ENCODE results near the gene C17orf67. TPM values are rescaled to one million over a fixed set of nuclear protein-coding genes. Genes with fewer than 3 reads are reported as not detected.
"Not testable (repeated sequence)": the region's sequence is repeated elsewhere in the genome, so short reads cannot be mapped to it uniquely, and the experiment has no call there.

C17orf67 gene
- polyA plus RNA-seq, 1 donor = 1.0 TPM

DNA sequence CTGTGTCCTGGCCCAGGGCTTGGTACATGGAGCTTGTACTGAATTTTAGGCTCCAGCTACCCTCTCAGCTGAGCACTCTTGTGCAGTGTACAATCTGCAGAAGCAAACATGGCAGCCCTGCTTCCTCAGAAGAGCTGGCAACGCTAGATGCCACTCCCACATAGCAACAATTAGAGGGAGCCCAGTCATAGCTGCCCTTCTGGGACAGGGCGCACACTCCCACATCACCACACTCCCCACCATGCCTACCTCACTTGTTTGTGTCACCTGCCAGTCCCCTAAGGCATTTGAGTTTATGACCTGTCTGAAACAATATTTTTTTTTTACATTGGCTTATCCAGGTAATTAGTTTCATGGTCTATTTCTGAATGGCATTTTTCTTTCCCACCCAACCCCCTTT, 72.3 kb downstream of the C17orf67 start:
- no CpG with 5 or more reads among the region's 2 CpGs for WGBS (ENCODE audit: insufficient coverage, low lambda C conversion rate)
- no peak overlapping the region for H3K4me3 ChIP-seq (ENCODE audit: low read length)
- no peaks in the 10 kb centered on the region for H3K4me1 ChIP-seq (ENCODE audit: control insufficient read depth, insufficient read depth, low read length)
- no peak for DNase-seq
- H3K9me3 ChIP-seq (ENCODE audit: control insufficient read depth, low read depth, low read length) = no peaks in the 10 kb centered on the region
- peaks cover 8% of the 10 kb centered on the region for H3K27me3 ChIP-seq (ENCODE audit: control insufficient read depth, insufficient read depth, low read length)
- no peak overlapping the region for H3K27ac ChIP-seq (ENCODE audit: low read length)
- H3K36me3 ChIP-seq (ENCODE audit: control insufficient read depth, insufficient read depth, low read length) = no peaks in the 10 kb centered on the region

DNA sequence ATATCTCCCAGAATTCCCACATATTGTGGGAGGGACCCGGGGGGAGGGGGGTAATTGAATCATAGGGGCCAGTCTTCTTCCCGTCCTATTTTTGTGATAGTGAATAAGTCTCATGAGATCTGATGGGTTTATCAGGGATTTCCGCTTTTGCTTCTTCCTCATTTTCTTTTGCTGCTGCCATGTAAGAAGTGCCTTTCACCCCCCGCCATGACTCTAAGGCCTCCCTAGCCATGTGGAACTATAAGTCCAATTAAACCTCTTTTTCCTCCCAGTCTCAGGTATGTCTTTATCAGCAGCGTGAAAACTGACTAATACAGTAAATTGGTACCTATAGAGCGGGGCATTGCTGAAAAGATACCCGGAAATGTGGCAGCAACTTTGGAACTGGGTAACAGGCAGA, 76.1 kb downstream of the C17orf67 start:
- H3K4me1 ChIP-seq (ENCODE audit: control insufficient read depth, insufficient read depth, low read length); H3K9me3 ChIP-seq (ENCODE audit: control insufficient read depth, low read depth, low read length); H3K27ac ChIP-seq (ENCODE audit: low read length): not testable (repeated sequence)

DNA sequence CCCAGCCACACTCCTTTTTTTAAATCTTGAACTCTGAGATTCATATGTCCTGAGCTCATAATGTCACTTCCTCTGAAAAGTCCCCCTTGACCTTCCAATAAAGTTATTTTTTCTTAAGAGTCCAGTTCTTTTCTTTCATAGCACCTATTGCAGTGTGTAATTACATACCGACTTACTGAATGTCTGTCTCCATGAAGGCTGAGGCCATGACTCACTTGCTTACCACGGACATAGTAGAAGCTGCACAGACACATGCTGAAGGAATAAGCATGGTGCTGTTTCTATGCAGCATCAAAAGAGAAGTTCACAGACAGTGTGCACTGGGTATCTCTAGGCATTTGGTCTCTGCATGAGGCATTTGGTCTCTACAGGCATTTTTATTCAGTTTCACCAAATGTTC, 77.2 kb downstream of the C17orf67 start:
- H3K36me3 ChIP-seq (ENCODE audit: control insufficient read depth, insufficient read depth, low read length) = no peaks in the 10 kb centered on the region
- H3K27me3 ChIP-seq (ENCODE audit: control insufficient read depth, insufficient read depth, low read length) = no peaks in the 10 kb centered on the region
- no peaks in the 10 kb centered on the region for H3K4me1 ChIP-seq (ENCODE audit: control insufficient read depth, insufficient read depth, low read length)
- DNase-seq = no peak
- no peak overlapping the region for H3K4me3 ChIP-seq (ENCODE audit: low read length)
- H3K27ac ChIP-seq (ENCODE audit: low read length) = no peak overlapping the region
- no CpG with 5 or more reads among the region's 2 CpGs for WGBS (ENCODE audit: insufficient coverage, low lambda C conversion rate)
- H3K9me3 ChIP-seq (ENCODE audit: control insufficient read depth, low read depth, low read length) = no peaks in the 10 kb centered on the region

More for the DNA sequence above, 76.1 kb downstream of the C17orf67 start:
- WGBS (ENCODE audit: insufficient coverage, low lambda C conversion rate) = no CpG with 5 or more reads among the region's 7 CpGs
- not testable (repeated sequence) for H3K36me3 ChIP-seq (ENCODE audit: control insufficient read depth, insufficient read depth, low read length); H3K27me3 ChIP-seq (ENCODE audit: control insufficient read depth, insufficient read depth, low read length); DNase-seq; H3K4me3 ChIP-seq (ENCODE audit: low read length)

DNA sequence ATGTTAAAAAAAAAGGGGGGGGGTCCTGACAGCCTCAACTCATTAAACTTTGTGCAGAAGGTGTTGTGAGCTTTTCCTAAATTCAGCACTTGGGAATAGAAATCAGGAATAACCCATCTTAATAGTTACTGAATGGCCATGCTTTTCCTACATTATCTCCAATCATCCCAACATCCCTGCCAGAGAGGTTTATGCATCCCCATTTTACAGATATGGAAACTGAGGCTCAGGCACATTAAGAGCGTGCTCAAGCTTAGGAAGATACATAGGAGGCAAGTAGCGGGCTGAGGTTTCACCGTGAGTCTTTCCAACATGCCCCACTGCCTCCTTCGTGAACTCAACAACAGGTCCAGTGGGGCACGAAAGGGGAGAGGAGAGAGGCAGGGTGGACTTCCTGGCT, 78.4 kb downstream of the C17orf67 start:
- H3K9me3 ChIP-seq (ENCODE audit: control insufficient read depth, low read depth, low read length) = no peaks in the 10 kb centered on the region
- H3K27me3 ChIP-seq (ENCODE audit: control insufficient read depth, insufficient read depth, low read length) = no peaks in the 10 kb centered on the region
- no peak overlapping the region for H3K4me3 ChIP-seq (ENCODE audit: low read length)
- no peaks in the 10 kb centered on the region for H3K4me1 ChIP-seq (ENCODE audit: control insufficient read depth, insufficient read depth, low read length)
- H3K27ac ChIP-seq (ENCODE audit: low read length) = no peak overlapping the region
- DNase-seq = no peak
- WGBS (ENCODE audit: insufficient coverage, low lambda C conversion rate) = no CpG with 5 or more reads among the region's 5 CpGs
- H3K36me3 ChIP-seq (ENCODE audit: control insufficient read depth, insufficient read depth, low read length) = no peaks in the 10 kb centered on the region

DNA sequence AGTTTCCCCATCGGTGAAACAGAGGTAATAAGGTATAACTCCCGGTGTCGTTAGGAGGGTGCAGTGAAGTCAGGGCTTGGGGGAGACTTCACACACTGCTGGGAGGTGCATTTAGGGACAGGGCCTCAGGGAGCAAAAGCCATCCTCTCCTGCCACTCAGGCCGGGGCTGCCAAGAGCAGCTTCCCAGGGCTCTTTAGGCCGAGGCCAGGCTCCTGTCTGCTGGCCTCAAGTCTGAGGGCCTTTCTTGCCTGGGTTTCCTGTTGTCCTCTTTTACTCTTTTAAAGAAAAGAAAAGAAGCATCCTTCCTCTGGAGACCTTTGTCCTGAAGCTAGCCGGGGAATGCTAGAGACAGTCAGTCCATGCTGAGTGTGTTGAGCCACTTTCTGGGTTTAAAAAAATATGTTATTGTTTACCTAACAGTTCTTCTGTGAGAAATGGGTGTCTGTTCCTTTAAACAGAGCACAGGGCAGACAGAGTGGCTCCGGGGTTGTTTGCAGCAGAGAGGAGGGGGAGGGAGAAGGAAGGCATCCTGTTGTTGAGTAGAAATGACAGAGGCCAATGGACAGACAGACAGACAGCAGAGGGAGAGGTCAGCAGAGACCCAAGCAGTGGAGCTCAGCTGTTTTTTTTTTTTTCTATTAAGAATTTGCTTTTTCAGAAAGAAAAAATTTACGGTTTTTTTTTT, 79.1 kb downstream of the C17orf67 start:
- Histone ChIP-seq H3K4me1 (ENCODE audit: control insufficient read depth, insufficient read depth, low read length) (no peaks in the 10 kb centered on the region), H3K4me3 (ENCODE audit: low read length) (no peak overlapping the region), H3K36me3 (ENCODE audit: control insufficient read depth, insufficient read depth, low read length) (no peaks in the 10 kb centered on the region), H3K9me3 (ENCODE audit: control insufficient read depth, low read depth, low read length) (no peaks in the 10 kb centered on the region), H3K27me3 (ENCODE audit: control insufficient read depth, insufficient read depth, low read length) (no peaks in the 10 kb centered on the region), H3K27ac (ENCODE audit: low read length) (no peak overlapping the region)
- WGBS (ENCODE audit: insufficient coverage, low lambda C conversion rate) = 10% methylated on average over 2 of the region's 8 CpGs
- DNase-seq = peak in 1 of 2 donors; percentile 13

DNA sequence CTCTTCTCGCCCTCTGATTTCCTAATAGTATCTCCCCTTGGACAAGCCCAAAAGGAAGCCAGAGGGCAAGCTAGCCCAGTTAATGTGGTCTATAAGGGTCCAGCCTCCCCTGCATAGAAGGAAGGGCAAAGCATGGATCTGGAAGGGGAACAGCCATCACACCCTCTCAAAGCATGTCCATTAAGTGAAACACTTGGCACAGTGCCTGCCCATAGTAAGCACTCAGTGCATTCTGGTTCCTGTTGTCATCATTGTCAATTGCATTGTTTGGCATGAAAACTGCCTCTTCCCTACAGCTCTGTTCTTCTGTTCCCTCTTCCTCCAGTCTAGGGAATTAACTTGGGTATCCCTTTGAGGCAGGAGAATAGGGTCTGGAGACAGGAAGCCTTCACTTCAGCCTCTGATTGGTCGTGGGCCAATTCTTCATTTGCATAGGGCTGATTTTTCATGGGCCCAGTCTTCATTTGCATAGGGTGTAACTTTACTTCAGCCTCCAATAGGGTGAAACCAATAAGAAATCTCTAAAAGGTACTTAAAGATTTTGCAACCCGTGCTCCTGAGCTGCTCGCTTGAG, 81.4 kb downstream of the C17orf67 start:
- H3K4me3 ChIP-seq (ENCODE audit: low read length) = no peak overlapping the region

DNA sequence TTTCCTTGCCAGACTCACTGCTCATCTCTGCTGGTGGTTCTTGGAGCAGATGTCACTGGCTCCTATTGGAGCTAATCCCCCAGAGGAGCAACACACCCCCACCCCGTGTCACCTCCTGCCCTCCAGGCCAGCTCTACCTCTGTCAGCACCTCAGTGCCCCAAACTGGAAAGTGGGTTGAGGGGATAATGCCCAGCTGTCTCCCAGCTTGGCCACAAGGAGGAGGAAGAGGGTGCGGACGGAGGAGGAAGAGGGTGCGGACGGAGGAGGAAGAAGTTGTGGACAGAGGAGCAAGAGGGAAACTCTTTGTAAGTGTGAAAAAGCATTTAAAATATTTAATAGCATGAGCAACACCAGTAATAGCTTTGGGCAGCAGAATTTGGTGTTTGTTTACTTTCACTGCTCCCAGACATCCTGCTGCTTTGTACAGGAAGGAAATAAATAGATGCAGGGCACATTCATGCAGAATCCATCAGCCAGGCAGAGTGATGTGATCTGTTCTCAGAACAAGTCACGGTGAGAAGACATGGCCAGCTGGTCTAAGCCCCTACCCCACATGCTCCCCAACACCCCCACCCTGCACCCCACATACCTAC, 82.5 kb downstream of the C17orf67 start:
- H3K4me1 ChIP-seq (ENCODE audit: control insufficient read depth, insufficient read depth, low read length) = no peaks in the 10 kb centered on the region
- 79% methylated on average over 4 of the region's 6 CpGs for WGBS (ENCODE audit: insufficient coverage, low lambda C conversion rate)
- H3K4me3 ChIP-seq (ENCODE audit: low read length) = no peak overlapping the region
- no peak for DNase-seq
- no peak overlapping the region for H3K27ac ChIP-seq (ENCODE audit: low read length)
- H3K36me3 ChIP-seq (ENCODE audit: control insufficient read depth, insufficient read depth, low read length) = no peaks in the 10 kb centered on the region
- H3K27me3 ChIP-seq (ENCODE audit: control insufficient read depth, insufficient read depth, low read length) = no peaks in the 10 kb centered on the region
- H3K9me3 ChIP-seq (ENCODE audit: control insufficient read depth, low read depth, low read length) = no peaks in the 10 kb centered on the region

More for the DNA sequence above, 81.4 kb downstream of the C17orf67 start:
- WGBS (ENCODE audit: insufficient coverage, low lambda C conversion rate) = 60% methylated on average over 1 of the region's 4 CpGs
- Histone ChIP-seq H3K27me3 (ENCODE audit: control insufficient read depth, insufficient read depth, low read length) (no peaks in the 10 kb centered on the region), H3K36me3 (ENCODE audit: control insufficient read depth, insufficient read depth, low read length) (no peaks in the 10 kb centered on the region), H3K27ac (ENCODE audit: low read length) (no peak overlapping the region), H3K9me3 (ENCODE audit: control insufficient read depth, low read depth, low read length) (no peaks in the 10 kb centered on the region), H3K4me1 (ENCODE audit: control insufficient read depth, insufficient read depth, low read length) (no peaks in the 10 kb centered on the region)
- no peak for DNase-seq

DNA sequence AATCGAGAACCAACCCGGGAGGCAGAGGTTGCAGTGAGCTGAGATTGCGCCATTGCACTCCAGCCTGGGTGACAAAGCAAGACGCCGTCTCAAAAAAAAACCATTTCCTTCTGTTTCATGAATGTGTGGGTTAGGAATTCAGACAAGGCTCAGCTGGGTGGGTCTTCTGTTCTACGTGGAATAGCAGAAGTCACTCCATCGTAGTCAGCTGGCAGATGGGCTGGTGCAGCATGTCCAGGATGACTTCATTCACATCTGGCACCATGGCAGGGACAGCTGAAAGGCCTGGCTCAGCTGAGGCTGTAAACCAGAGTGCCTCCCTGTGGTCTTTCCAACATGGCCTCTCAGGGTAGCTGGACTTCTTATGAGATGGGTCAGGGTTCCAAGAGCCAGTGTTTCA, 89.0 kb downstream of the C17orf67 start:
- no peaks in the 10 kb centered on the region for H3K36me3 ChIP-seq (ENCODE audit: control insufficient read depth, insufficient read depth, low read length)
- no peaks in the 10 kb centered on the region for H3K4me1 ChIP-seq (ENCODE audit: control insufficient read depth, insufficient read depth, low read length)
- DNase-seq = no peak
- H3K27ac ChIP-seq (ENCODE audit: low read length) = no peak overlapping the region
- H3K27me3 ChIP-seq (ENCODE audit: control insufficient read depth, insufficient read depth, low read length) = peaks cover 10% of the 10 kb centered on the region
- no peak overlapping the region for H3K4me3 ChIP-seq (ENCODE audit: low read length)
- WGBS (ENCODE audit: insufficient coverage, low lambda C conversion rate) = no CpG with 5 or more reads among the region's 7 CpGs
- H3K9me3 ChIP-seq (ENCODE audit: control insufficient read depth, low read depth, low read length) = no peaks in the 10 kb centered on the region

DNA sequence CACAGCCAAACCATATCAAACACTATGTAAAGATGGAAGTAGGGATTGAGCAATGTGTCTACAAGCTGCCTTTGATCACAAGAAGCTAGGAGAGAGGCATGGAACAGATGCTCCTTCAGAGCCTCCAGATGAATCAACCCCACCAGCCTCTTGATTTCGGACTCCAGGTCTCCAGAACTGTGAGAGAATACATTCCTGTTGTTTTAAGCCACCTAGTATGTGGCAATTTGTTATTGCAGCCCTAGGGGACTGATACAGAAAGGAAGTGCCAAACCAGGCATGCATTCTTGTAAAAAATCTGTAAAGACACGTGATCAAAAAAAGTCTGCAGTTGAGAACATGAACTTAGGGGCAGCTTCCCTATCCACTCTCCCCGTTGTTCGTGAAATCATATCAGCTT, 91.1 kb downstream of the C17orf67 start:
- Histone ChIP-seq H3K4me3 (ENCODE audit: low read length) (no peak overlapping the region), H3K36me3 (ENCODE audit: control insufficient read depth, insufficient read depth, low read length) (no peaks in the 10 kb centered on the region), H3K27ac (ENCODE audit: low read length) (no peak overlapping the region), H3K9me3 (ENCODE audit: control insufficient read depth, low read depth, low read length) (no peaks in the 10 kb centered on the region), H3K27me3 (ENCODE audit: control insufficient read depth, insufficient read depth, low read length) (peaks cover 10% of the 10 kb centered on the region), H3K4me1 (ENCODE audit: control insufficient read depth, insufficient read depth, low read length) (no peaks in the 10 kb centered on the region)
- no peak for DNase-seq
- WGBS (ENCODE audit: insufficient coverage, low lambda C conversion rate) = 94% methylated on average over 3 of the region's 4 CpGs
